ENCODE results near the gene ARHGAP42. TPM values are rescaled to one million over a fixed set of nuclear protein-coding genes. Genes with fewer than 3 reads are reported as not detected.
A peak's percentile ranks its signal among the peaks of the same experiment; 100 is the strongest.

The ARHGAP42 gene
- total RNA-seq, 1 donor from 2014 or later, result 16.3 TPM

GRCh38 chr11:100908746-100909145 is 221.7 kb downstream of the ARHGAP42 start:
- Histone ChIP-seq H3K27me3 (ENCODE audit: low read depth) (no peaks in the 10 kb centered on the region), H3K4me1 (no peaks in the 10 kb centered on the region), H3K9me3 (no peaks in the 10 kb centered on the region), H3K4me3 (no peak overlapping the region), H3K27ac (no peak overlapping the region), H3K36me3 (no peaks in the 10 kb centered on the region)
- ATAC-seq (no peak), DNase-seq (no peak)
- TF ChIP-seq CTCF (IDR thresholded peaks at IDR 0.05), result no peak
- intact Hi-C loops (cut with DNase I), result no loop called here

- ATAC-seq (no peak), DNase-seq (no peak)
- H3K27ac ChIP-seq, result no peak overlapping the region
- H3K9me3 ChIP-seq, result no peaks in the 10 kb centered on the region
- H3K4me3 ChIP-seq, result no peak overlapping the region
- H3K27me3 ChIP-seq (ENCODE audit: low read depth), result no peaks in the 10 kb centered on the region
- H3K36me3 ChIP-seq, result no peaks in the 10 kb centered on the region
- TF ChIP-seq CTCF (IDR thresholded peaks at IDR 0.05), result no peak
- H3K4me1 ChIP-seq, result no peaks in the 10 kb centered on the region
- intact Hi-C loops (cut with DNase I), result no loop called here
Measured at GRCh38 chr11:100910808-100911207, 223.7 kb downstream of the ARHGAP42 start.

GRCh38 chr11:100914415-100915110 is 227.5 kb downstream of the ARHGAP42 start:
- intact Hi-C loops (cut with DNase I), result no loop called here
- no peak for DNase-seq
- no peak for ATAC-seq
- H3K9me3 ChIP-seq, result no peaks in the 10 kb centered on the region
- no peaks in the 10 kb centered on the region for H3K36me3 ChIP-seq
- TF ChIP-seq CTCF (IDR thresholded peaks at IDR 0.05), result no peak
- H3K27me3 ChIP-seq (ENCODE audit: low read depth), result no peaks in the 10 kb centered on the region
- H3K4me1 ChIP-seq, result no peaks in the 10 kb centered on the region
- H3K4me3 ChIP-seq, result no peak overlapping the region
- H3K27ac ChIP-seq, result no peak overlapping the region

GRCh38 chr11:100918551-100919500 is 231.7 kb downstream of the ARHGAP42 start:
- peak; percentile 87 to 94 for ATAC-seq
- Histone ChIP-seq H3K9me3 (no peaks in the 10 kb centered on the region), H3K27ac (no peak overlapping the region), H3K27me3 (ENCODE audit: low read depth) (no peaks in the 10 kb centered on the region), H3K36me3 (no peaks in the 10 kb centered on the region), H3K4me3 (no peak overlapping the region), H3K4me1 (no peaks in the 10 kb centered on the region)
- intact Hi-C loops (cut with DNase I), result no loop called here
- no peak for DNase-seq
- TF ChIP-seq CTCF (IDR thresholded peaks at IDR 0.05), result no peak

- Histone ChIP-seq H3K4me3 (no peak overlapping the region), H3K9me3 (no peaks in the 10 kb centered on the region), H3K27me3 (ENCODE audit: low read depth) (no peaks in the 10 kb centered on the region), H3K4me1 (no peaks in the 10 kb centered on the region), H3K36me3 (no peaks in the 10 kb centered on the region), H3K27ac (no peak overlapping the region)
- intact Hi-C loops (cut with DNase I), result no loop called here
- no peak for TF ChIP-seq CTCF (IDR thresholded peaks at IDR 0.05)
- no peak for DNase-seq
- no peak for ATAC-seq
Measured at GRCh38 chr11:100920593-100920992, 233.5 kb downstream of the ARHGAP42 start.
